Upper lobe of left lung (tissue), 4 donors: ENCODE results near the gene PCDHAC2.

Experiments used
- CTCF ChIP-seq, 6 experiments: fragments of 450-650 bp in 4 of 6; fragments of 200-600 bp in 2 of 6; sonication (generic) in 2 of 6; IDR thresholded peaks; one replicate each; pipeline ENCODE4 v1.5.1; 2016 to 2019; ENCODE audit warnings: antibody characterized with exemption in 6 of 6
- POLR2A ChIP-seq, 4 donors: fragments of 450-650 bp; IDR thresholded peaks; one replicate each; pipeline ENCODE4 v1.5.1; 2016 to 2017; ENCODE audit warnings: antibody characterized with exemption in 4 of 4, mild to moderate bottlenecking in 2 of 4

GRCh38 chr5:140992828-140993227 lies 26.6 kb downstream of the PCDHAC2 start:
- TF ChIP-seq CTCF (IDR thresholded peaks at IDR 0.05) (no peak), POLR2A (IDR thresholded peaks at IDR 0.05) (no peak)
